H7 (cell line): Measurements from ENCODE around the gene AHSA1. TPM values are rescaled to one million over a fixed set of nuclear protein-coding genes. Genes with fewer than 3 reads are reported as not detected.

Experiments used
- DNase-seq: peaks from one replicate; pipeline ENCODE4 v3.0.0; 2012
- H3K27me3 ChIP-seq: 2 replicates; pipeline ENCODE4 v1.6.0; 2011; ENCODE audit warnings: mild to moderate bottlenecking, low read length; ENCODE audit not compliant: control insufficient read depth, insufficient read depth
- H3K36me3 ChIP-seq: replicated peaks from 2 replicates; pipeline ENCODE4 v1.5.1; 2011; ENCODE audit warnings: low read length; ENCODE audit not compliant: control insufficient read depth, insufficient read depth
- H3K4me3 ChIP-seq: 2 replicates; pipeline ENCODE4 v1.5.1; 2011; ENCODE audit warnings: low read depth, mild to moderate bottlenecking, control low read depth, low read length, moderate library complexity; ENCODE audit not compliant: insufficient read depth
- total RNA-seq: library from RNA; depleted of rRNA; stranded (reverse); fragments of >200 nt; shearing (Covaris generic); gene quantifications from 2 replicates; pipeline ENCODE4 v1.2.3, GENCODE V29; 2014

Gene AHSA1
- total RNA-seq, 1 experiment from 2014 or later: 149 TPM

GRCh38 chr14:77485901-77486678 lies 28.2 kb downstream of the AHSA1 start:
- Histone ChIP-seq H3K4me3 (no peak overlapping the region), H3K27me3 (no peaks in the 10 kb centered on the region), H3K36me3 (no peaks in the 10 kb centered on the region)
- DNase-seq: no peak

GRCh38 chr14:77488558-77488957 lies 30.7 kb downstream of the AHSA1 start:
- Histone ChIP-seq H3K4me3 (no peak overlapping the region), H3K27me3 (no peaks in the 10 kb centered on the region), H3K36me3 (no peaks in the 10 kb centered on the region)
- peak; percentile 12 for DNase-seq

- H3K4me3 ChIP-seq: no peak overlapping the region
- peak; percentile 7 for DNase-seq
- H3K27me3 ChIP-seq: no peaks in the 10 kb centered on the region
- H3K36me3 ChIP-seq: no peaks in the 10 kb centered on the region
Observed at GRCh38 chr14:77489041-77489440, 31.1 kb downstream of the AHSA1 start.

- no peak overlapping the region for H3K4me3 ChIP-seq
- DNase-seq: no peak
- H3K27me3 ChIP-seq: no peaks in the 10 kb centered on the region
- no peaks in the 10 kb centered on the region for H3K36me3 ChIP-seq
Observed at GRCh38 chr14:77490347-77490986, 32.6 kb downstream of the AHSA1 start.

GRCh38 chr14:77491056-77491455 lies 33.2 kb downstream of the AHSA1 start:
- Histone ChIP-seq H3K27me3 (no peaks in the 10 kb centered on the region), H3K36me3 (no peaks in the 10 kb centered on the region), H3K4me3 (no peak overlapping the region)
- DNase-seq: peak; percentile 37

GRCh38 chr14:77495334-77495733 lies 37.4 kb downstream of the AHSA1 start:
- Histone ChIP-seq H3K36me3 (no peaks in the 10 kb centered on the region), H3K27me3 (peaks cover 35% of the 10 kb centered on the region), H3K4me3 (no peak overlapping the region)
- DNase-seq: no peak

GRCh38 chr14:77498120-77498979 lies 40.5 kb downstream of the AHSA1 start, which contains the start of gene ISM2:
Gene ISM2 (minus strand): TSS chr14:77498816. CDS start chr14:77498793, 23 bp downstream.
- H3K4me3 ChIP-seq: peak within 1 kb of the TSS; percentile 63
- H3K27me3 ChIP-seq: peaks cover 41% of the 10 kb centered on the region
- DNase-seq: peak; percentile 92
- no peaks in the 10 kb centered on the region for H3K36me3 ChIP-seq

- DNase-seq: peak; percentile 81
- peak overlapping the region; percentile 63 for H3K4me3 ChIP-seq
- H3K36me3 ChIP-seq: no peaks in the 10 kb centered on the region
- H3K27me3 ChIP-seq: peaks cover 41% of the 10 kb centered on the region
Observed at GRCh38 chr14:77498984-77499527, 41.2 kb downstream of the AHSA1 start.

GRCh38 chr14:77502109-77502782 lies 44.4 kb downstream of the AHSA1 start:
- no peak for DNase-seq
- Histone ChIP-seq H3K36me3 (no peaks in the 10 kb centered on the region), H3K27me3 (peaks cover 36% of the 10 kb centered on the region), H3K4me3 (no peak overlapping the region)

GRCh38 chr14:77503138-77503537 lies 45.2 kb downstream of the AHSA1 start:
- no peaks in the 10 kb centered on the region for H3K36me3 ChIP-seq
- no peak overlapping the region for H3K4me3 ChIP-seq
- peaks cover 27% of the 10 kb centered on the region for H3K27me3 ChIP-seq
- DNase-seq: no peak

- Histone ChIP-seq H3K36me3 (no peaks in the 10 kb centered on the region), H3K4me3 (no peak overlapping the region)
- no peak for DNase-seq
Observed at GRCh38 chr14:77505031-77505430, 47.1 kb downstream of the AHSA1 start.

GRCh38 chr14:77507762-77508161 lies 49.9 kb downstream of the AHSA1 start:
- no peak for DNase-seq
- no peaks in the 10 kb centered on the region for H3K27me3 ChIP-seq
- H3K36me3 ChIP-seq: peaks cover 7% of the 10 kb centered on the region
- no peak overlapping the region for H3K4me3 ChIP-seq

More at GRCh38 chr14:77505031-77505430, 47.1 kb downstream of the AHSA1 start:
- H3K27me3 ChIP-seq: peaks cover 8% of the 10 kb centered on the region

GRCh38 chr14:77508249-77508648 lies 50.4 kb downstream of the AHSA1 start:
- DNase-seq: no peak

GRCh38 chr14:77508876-77509275 lies 51.0 kb downstream of the AHSA1 start:
- peaks cover 7% of the 10 kb centered on the region for H3K36me3 ChIP-seq
- no peak for DNase-seq
- H3K4me3 ChIP-seq: no peak overlapping the region
- H3K27me3 ChIP-seq: no peaks in the 10 kb centered on the region

More at GRCh38 chr14:77508249-77508648, 50.4 kb downstream of the AHSA1 start:
- Histone ChIP-seq H3K36me3 (peaks cover 7% of the 10 kb centered on the region), H3K27me3 (no peaks in the 10 kb centered on the region), H3K4me3 (no peak overlapping the region)
